Measurements from ENCODE around the gene PHETA1. TPM values are rescaled to one million over a fixed set of nuclear protein-coding genes. Genes with fewer than 3 reads are reported as not detected.

The PHETA1 gene
- total RNA-seq, 4 donors from 2014 or later, result 6.9 to 29.9 (median 7.8) TPM

GRCh38 chr12:111362687-111363475 lies 6.0 kb downstream of the PHETA1 start:
- intact Hi-C loops (cut with DNase I), result no loop called here
- no peak overlapping the region for H3K27ac ChIP-seq

GRCh38 chr12:111361717-111362576 lies 6.9 kb downstream of the PHETA1 start:
- peaks cover 0 to 47% (median 7%) of the 10 kb centered on the region in 3 donors for H3K36me3 ChIP-seq
- TF ChIP-seq POLR2A (IDR thresholded peaks at IDR 0.05) (no peak), CTCF (IDR thresholded peaks at IDR 0.05) (no peak)
- no peaks in the 10 kb centered on the region for H3K9me3 ChIP-seq
- no peak overlapping the region for H3K4me3 ChIP-seq
- intact Hi-C loops (cut with DNase I), result no loop called here
- no peak overlapping the region for H3K27ac ChIP-seq
- H3K27me3 ChIP-seq, result peaks cover 0 to 3% (median 0%) of the 10 kb centered on the region in 4 donors
- 52 to 76% methylated on average over 3 to 7 of the region's 18 CpGs for WGBS, 2 donors
- DNase-seq, result no peak
- H3K4me1 ChIP-seq, result peaks cover under 1% of the 10 kb centered on the region in 3 donors

More at GRCh38 chr12:111362687-111363475, 6.0 kb downstream of the PHETA1 start:
- peaks cover 0 to 3% (median 0%) of the 10 kb centered on the region in 4 donors for H3K27me3 ChIP-seq
- no peak for DNase-seq
- WGBS, 2 donors, result 89 to 100% methylated on average over 7 to 22 of the region's 59 CpGs
- peaks cover 9 to 10% (median 10%) of the 10 kb centered on the region in 3 donors for H3K4me1 ChIP-seq
- H3K4me3 ChIP-seq, result no peak overlapping the region
- no peak for TF ChIP-seq CTCF (IDR thresholded peaks at IDR 0.05)
- TF ChIP-seq POLR2A (IDR thresholded peaks at IDR 0.05), result no peak
- H3K36me3 ChIP-seq, result peaks cover 0 to 47% (median 7%) of the 10 kb centered on the region in 3 donors
- no peaks in the 10 kb centered on the region for H3K9me3 ChIP-seq

- WGBS, 2 donors, result 60 to 67% methylated on average over 12 of the region's 13 CpGs
Measured at GRCh38 chr12:111361073-111361716, 7.7 kb downstream of the PHETA1 start.

GRCh38 chr12:111360325-111360930 lies 8.5 kb downstream of the PHETA1 start:
- Histone ChIP-seq H3K36me3 (peaks cover 0 to 36% (median 7%) of the 10 kb centered on the region in 3 donors), H3K4me3 (no peak overlapping the region), H3K27ac (no peak overlapping the region), H3K27me3 (peaks cover 0 to 3% (median 0%) of the 10 kb centered on the region in 4 donors), H3K9me3 (no peaks in the 10 kb centered on the region), H3K4me1 (no peaks in the 10 kb centered on the region)
- 67 to 79% methylated on average over 5 to 8 of the region's 9 CpGs for WGBS, 2 donors
- intact Hi-C loops (cut with DNase I), result no loop called here
- TF ChIP-seq CTCF (IDR thresholded peaks at IDR 0.05), result no peak
- TF ChIP-seq POLR2A (IDR thresholded peaks at IDR 0.05), result no peak
- no peak for DNase-seq

More at GRCh38 chr12:111361073-111361716, 7.7 kb downstream of the PHETA1 start:
- Histone ChIP-seq H3K27ac (no peak overlapping the region), H3K4me1 (no peaks in the 10 kb centered on the region), H3K4me3 (no peak overlapping the region), H3K27me3 (peaks cover 0 to 3% (median 0%) of the 10 kb centered on the region in 4 donors), H3K9me3 (no peaks in the 10 kb centered on the region), H3K36me3 (peaks cover 0 to 44% (median 7%) of the 10 kb centered on the region in 3 donors)
- intact Hi-C loops (cut with DNase I), result no loop called here
- no peak for TF ChIP-seq POLR2A (IDR thresholded peaks at IDR 0.05)
- no peak for TF ChIP-seq CTCF (IDR thresholded peaks at IDR 0.05)
- no peak for DNase-seq

All from esophagus squamous epithelium (tissue), 5 donors.